Loucy (cell line): ENCODE data around the gene LRRC26.

ENCODE experiments used
- EZH2phosphoT487 ChIP-seq: fragments of 200-600 bp; IDR thresholded peaks from 2 replicates; pipeline ENCODE4 v1.6.1; 2018; ENCODE audit warnings: antibody characterized with exemption, mild to moderate bottlenecking, moderate library complexity, borderline replicate concordance
- TF ChIP-seq, protein P1 (sequence below): fragments of 200-600 bp; sonication (generic); conservative IDR thresholded peaks from 2 replicates; pipeline ENCODE4 v1.5.1; 2014; ENCODE audit warnings: mild to moderate bottlenecking, antibody characterized with exemption, low read length

DNA sequence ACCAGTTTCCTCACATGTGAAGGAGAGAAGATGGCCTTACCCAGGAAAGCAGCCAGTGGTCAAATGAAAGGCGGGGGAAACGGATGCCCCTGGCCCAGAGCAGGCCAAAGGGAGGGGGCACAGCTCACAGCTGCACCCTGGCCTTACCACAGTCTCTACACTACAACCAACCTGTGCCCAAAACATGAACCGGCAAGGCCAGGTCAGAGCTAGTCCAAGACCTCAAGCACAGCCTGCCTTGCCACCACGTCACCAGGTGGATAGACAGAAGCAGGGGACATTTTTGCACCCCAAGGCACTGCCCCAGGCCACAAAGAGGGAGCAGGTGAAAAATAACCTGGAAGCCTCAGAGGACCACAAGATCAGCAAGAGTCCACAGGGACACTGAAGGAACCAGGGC is 26.4 kb downstream of the LRRC26 start:
- TF ChIP-seq, protein P1, sequence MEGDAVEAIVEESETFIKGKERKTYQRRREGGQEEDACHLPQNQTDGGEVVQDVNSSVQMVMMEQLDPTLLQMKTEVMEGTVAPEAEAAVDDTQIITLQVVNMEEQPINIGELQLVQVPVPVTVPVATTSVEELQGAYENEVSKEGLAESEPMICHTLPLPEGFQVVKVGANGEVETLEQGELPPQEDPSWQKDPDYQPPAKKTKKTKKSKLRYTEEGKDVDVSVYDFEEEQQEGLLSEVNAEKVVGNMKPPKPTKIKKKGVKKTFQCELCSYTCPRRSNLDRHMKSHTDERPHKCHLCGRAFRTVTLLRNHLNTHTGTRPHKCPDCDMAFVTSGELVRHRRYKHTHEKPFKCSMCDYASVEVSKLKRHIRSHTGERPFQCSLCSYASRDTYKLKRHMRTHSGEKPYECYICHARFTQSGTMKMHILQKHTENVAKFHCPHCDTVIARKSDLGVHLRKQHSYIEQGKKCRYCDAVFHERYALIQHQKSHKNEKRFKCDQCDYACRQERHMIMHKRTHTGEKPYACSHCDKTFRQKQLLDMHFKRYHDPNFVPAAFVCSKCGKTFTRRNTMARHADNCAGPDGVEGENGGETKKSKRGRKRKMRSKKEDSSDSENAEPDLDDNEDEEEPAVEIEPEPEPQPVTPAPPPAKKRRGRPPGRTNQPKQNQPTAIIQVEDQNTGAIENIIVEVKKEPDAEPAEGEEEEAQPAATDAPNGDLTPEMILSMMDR = no peak
- TF ChIP-seq EZH2phosphoT487 = no peak
